Transverse colon (tissue), 3 donors: ENCODE results near the gene PPARGC1A.

Experiments
- POLR2A ChIP-seq: fragments of 450-650 bp; IDR thresholded peaks from one replicate; pipeline ENCODE4 v1.6.1; 2016; ENCODE audit warnings: antibody characterized with exemption, mild to moderate bottlenecking, moderate library complexity
- TF ChIP-seq, protein P1 (sequence below), 5 experiments: fragments of 200-600 bp in 3 of 5; fragments of 450-650 bp in 2 of 5; sonication (generic) in 3 of 5; IDR thresholded peaks; 1 replicate in 2 of 5; 2 replicates in 3 of 5; pipeline ENCODE4 v1.5.1; 2016 to 2017; ENCODE audit warnings: antibody characterized with exemption in 5 of 5, inconsistent platforms in 3 of 5, mild to moderate bottlenecking in 2 of 5, moderate library complexity in 1 of 5

DNA sequence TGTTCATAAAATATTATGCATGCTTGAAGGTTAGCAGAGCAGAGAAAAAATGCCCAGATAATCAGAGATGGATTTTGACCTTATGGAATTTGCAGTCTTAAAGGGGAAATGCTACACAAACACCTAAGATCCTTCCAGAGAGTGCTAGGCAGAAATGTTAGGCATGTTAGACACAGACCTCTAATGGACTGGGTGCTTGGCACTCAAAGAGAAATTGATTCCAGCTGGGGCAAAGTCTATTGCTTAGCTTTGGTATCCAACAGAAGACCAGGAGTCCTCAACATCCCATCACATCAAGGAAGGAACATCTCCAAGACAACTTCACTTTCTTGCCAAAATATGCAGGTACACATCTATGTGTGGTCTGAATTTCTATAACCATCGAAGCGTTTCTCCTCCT lies 32.2 kb upstream of the PPARGC1A start:
- TF ChIP-seq POLR2A: no peak
- TF ChIP-seq, protein P1, sequence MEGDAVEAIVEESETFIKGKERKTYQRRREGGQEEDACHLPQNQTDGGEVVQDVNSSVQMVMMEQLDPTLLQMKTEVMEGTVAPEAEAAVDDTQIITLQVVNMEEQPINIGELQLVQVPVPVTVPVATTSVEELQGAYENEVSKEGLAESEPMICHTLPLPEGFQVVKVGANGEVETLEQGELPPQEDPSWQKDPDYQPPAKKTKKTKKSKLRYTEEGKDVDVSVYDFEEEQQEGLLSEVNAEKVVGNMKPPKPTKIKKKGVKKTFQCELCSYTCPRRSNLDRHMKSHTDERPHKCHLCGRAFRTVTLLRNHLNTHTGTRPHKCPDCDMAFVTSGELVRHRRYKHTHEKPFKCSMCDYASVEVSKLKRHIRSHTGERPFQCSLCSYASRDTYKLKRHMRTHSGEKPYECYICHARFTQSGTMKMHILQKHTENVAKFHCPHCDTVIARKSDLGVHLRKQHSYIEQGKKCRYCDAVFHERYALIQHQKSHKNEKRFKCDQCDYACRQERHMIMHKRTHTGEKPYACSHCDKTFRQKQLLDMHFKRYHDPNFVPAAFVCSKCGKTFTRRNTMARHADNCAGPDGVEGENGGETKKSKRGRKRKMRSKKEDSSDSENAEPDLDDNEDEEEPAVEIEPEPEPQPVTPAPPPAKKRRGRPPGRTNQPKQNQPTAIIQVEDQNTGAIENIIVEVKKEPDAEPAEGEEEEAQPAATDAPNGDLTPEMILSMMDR (IDR thresholded peaks at IDR 0.05): no peak
